Myometrial cell (primary cell): ENCODE results near the gene RPTN. TPM values are rescaled to one million over a fixed set of nuclear protein-coding genes. Genes with fewer than 3 reads are reported as not detected.

Source experiments
- total RNA-seq: library from RNA; depleted of rRNA; stranded (reverse); fragments of >200 nt; gene quantifications from 2 replicates; pipeline ENCODE4 v1.2.3, GENCODE V29; 2015

Gene RPTN, protein sequence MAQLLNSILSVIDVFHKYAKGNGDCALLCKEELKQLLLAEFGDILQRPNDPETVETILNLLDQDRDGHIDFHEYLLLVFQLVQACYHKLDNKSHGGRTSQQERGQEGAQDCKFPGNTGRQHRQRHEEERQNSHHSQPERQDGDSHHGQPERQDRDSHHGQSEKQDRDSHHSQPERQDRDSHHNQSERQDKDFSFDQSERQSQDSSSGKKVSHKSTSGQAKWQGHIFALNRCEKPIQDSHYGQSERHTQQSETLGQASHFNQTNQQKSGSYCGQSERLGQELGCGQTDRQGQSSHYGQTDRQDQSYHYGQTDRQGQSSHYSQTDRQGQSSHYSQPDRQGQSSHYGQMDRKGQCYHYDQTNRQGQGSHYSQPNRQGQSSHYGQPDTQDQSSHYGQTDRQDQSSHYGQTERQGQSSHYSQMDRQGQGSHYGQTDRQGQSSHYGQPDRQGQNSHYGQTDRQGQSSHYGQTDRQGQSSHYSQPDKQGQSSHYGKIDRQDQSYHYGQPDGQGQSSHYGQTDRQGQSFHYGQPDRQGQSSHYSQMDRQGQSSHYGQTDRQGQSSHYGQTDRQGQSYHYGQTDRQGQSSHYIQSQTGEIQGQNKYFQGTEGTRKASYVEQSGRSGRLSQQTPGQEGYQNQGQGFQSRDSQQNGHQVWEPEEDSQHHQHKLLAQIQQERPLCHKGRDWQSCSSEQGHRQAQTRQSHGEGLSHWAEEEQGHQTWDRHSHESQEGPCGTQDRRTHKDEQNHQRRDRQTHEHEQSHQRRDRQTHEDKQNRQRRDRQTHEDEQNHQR
- total RNA-seq, result not detected in 2 replicates

GRCh38 chr1:152159144-152159543 lies at the start of gene RPTN:
Gene RPTN (minus strand): TSS chr1:152159228. CDS start chr1:152157889, 1,339 bp downstream.

GRCh38 chr1:152115344-152115743 lies 43.7 kb downstream of the RPTN start, which contains the start of gene TCHH:
Gene TCHH (minus strand): TSS chr1:152115444. CDS start chr1:152114080, 1,364 bp downstream.

Other genes with a start within 250 kb of the RPTN start
- gene THEM4, start 249.7 kb downstream of the RPTN start, total RNA-seq, result 5.2 and 11.3 TPM in 2 replicates
- gene S100A10, start 165.4 kb downstream of the RPTN start, total RNA-seq, result 148 and 157 TPM in 2 replicates
- 548 and 613 TPM in 2 replicates for gene S100A11, start 122.2 kb downstream of the RPTN start, total RNA-seq
- not detected in 2 replicates for gene TCHHL1, start 70.2 kb downstream of the RPTN start, total RNA-seq
- gene TCHH, start 43.8 kb downstream of the RPTN start, total RNA-seq, result under 0.01 TPM in 1 of 2 replicates, not detected in the other
- gene HRNR, start 65.0 kb upstream of the RPTN start, total RNA-seq, result not detected in 2 replicates
- not detected in 2 replicates for gene FLG, start 166.0 kb upstream of the RPTN start, total RNA-seq
- gene FLG2, start 200.8 kb upstream of the RPTN start, total RNA-seq, result not detected in 2 replicates